NCI-H1436 treated with DMSO at 0.1 percent for 48 hours (cell line): ENCODE results near the gene IKZF1.

Experiments
- DNase-seq: peaks from one replicate; lab custom pipeline; 2025; lab: John Stamatoyannopoulos, UW

IKZF1 gene

GRCh38 chr7:50376056-50376820 is 71.7 kb downstream of the IKZF1 start:
- DNase-seq = peak; percentile 50

GRCh38 chr7:50377356-50377755 is 72.8 kb downstream of the IKZF1 start:
- DNase-seq = no peak

- peak; percentile 46 for DNase-seq
Observed at GRCh38 chr7:50379082-50379481, 74.6 kb downstream of the IKZF1 start.

GRCh38 chr7:50379539-50379938 is 75.0 kb downstream of the IKZF1 start:
- DNase-seq = no peak

GRCh38 chr7:50382455-50382854 is 77.9 kb downstream of the IKZF1 start:
- DNase-seq = no peak

GRCh38 chr7:50387351-50387750 is 82.8 kb downstream of the IKZF1 start:
- DNase-seq = no peak

- DNase-seq = no peak
Observed at GRCh38 chr7:50389961-50390360, 85.4 kb downstream of the IKZF1 start.

GRCh38 chr7:50391386-50391785 is 86.9 kb downstream of the IKZF1 start:
- no peak for DNase-seq

- DNase-seq = no peak
Observed at GRCh38 chr7:50393076-50393475, 88.6 kb downstream of the IKZF1 start.

GRCh38 chr7:50393547-50394252 is 89.2 kb downstream of the IKZF1 start:
- no peak for DNase-seq

GRCh38 chr7:50394315-50394714 is 89.8 kb downstream of the IKZF1 start:
- no peak for DNase-seq

GRCh38 chr7:50396856-50397255 is 92.3 kb downstream of the IKZF1 start:
- no peak for DNase-seq

GRCh38 chr7:50397320-50397970 is 92.9 kb downstream of the IKZF1 start:
- DNase-seq = no peak

- no peak for DNase-seq
Observed at GRCh38 chr7:50397971-50398324, 93.4 kb downstream of the IKZF1 start.

- DNase-seq = no peak
Observed at GRCh38 chr7:50399206-50399605, 94.7 kb downstream of the IKZF1 start.

GRCh38 chr7:50399635-50400034 is 95.1 kb downstream of the IKZF1 start:
- no peak for DNase-seq

- DNase-seq = no peak
Observed at GRCh38 chr7:50400114-50400513, 95.6 kb downstream of the IKZF1 start.

- DNase-seq = no peak
Observed at GRCh38 chr7:50404392-50404791, 99.9 kb downstream of the IKZF1 start.

GRCh38 chr7:50405221-50405620 is 100.7 kb downstream of the IKZF1 start:
- no peak for DNase-seq

- DNase-seq = no peak
Observed at GRCh38 chr7:50406935-50407334, 102.4 kb downstream of the IKZF1 start.

GRCh38 chr7:50409856-50410745 is 105.6 kb downstream of the IKZF1 start:
- DNase-seq = no peak

- DNase-seq = no peak
Observed at GRCh38 chr7:50411332-50411731, 106.8 kb downstream of the IKZF1 start.
